Upper lobe of left lung (tissue), 4 donors: Measurements from ENCODE around the gene KIAA1755.
"Not testable (repeated sequence)": the region's sequence is repeated elsewhere in the genome, so short reads cannot be mapped to it uniquely, and the experiment has no call there.

Experiments used
- CTCF ChIP-seq, 6 experiments: fragments of 450-650 bp in 4 of 6; fragments of 200-600 bp in 2 of 6; sonication (generic) in 2 of 6; IDR thresholded peaks; one replicate each; pipeline ENCODE4 v1.5.1; 2016 to 2019; ENCODE audit warnings: antibody characterized with exemption in 6 of 6
- EP300 ChIP-seq, 4 donors: sonication (generic); formaldehyde crosslinking; IDR thresholded peaks; one replicate each; pipeline ENCODE4 v1.5.1; 2017; ENCODE audit warnings: antibody characterized with exemption in 4 of 4, control low read depth in 2 of 4
- POLR2AphosphoS5 ChIP-seq, 2 donors: sonication (generic); formaldehyde crosslinking; IDR thresholded peaks; one replicate each; pipeline ENCODE4 v1.5.1; 2017; ENCODE audit warnings: antibody characterized with exemption in 2 of 2

GRCh38 chr20:38281176-38281915, 20.8 kb upstream of the KIAA1755 start:
- TF ChIP-seq CTCF, POLR2AphosphoS5, EP300 (IDR thresholded peaks at IDR 0.05): not testable (repeated sequence)
